WTC11 (cell line): Measurements from ENCODE around the gene CDCP1. TPM values are rescaled to one million over a fixed set of nuclear protein-coding genes. Genes with fewer than 3 reads are reported as not detected.

ENCODE experiments used
- ATAC-seq: fragments of 200-7000 bp; cut with Tn5 transposase; 2 replicates; pipeline ENCODE4 v1.10.0; 2021; ENCODE audit warnings: mild to moderate bottlenecking, moderate library complexity
- CTCF ChIA-PET: fragments of 300-600 bp; sonication (Branson Sonifier 250); formaldehyde crosslinking; loops from one replicate; lab custom pipeline; 2021; ENCODE audit warnings: antibody characterized with exemption; lab: Charles Lee
- POLR2A ChIA-PET: fragments of 350-600 bp; sonication (Branson Sonifier 250); formaldehyde crosslinking; loops from one replicate; lab custom pipeline; 2021; ENCODE audit warnings: antibody characterized with exemption; lab: Charles Lee
- DNase-seq: peaks from one replicate; pipeline ENCODE4 v3.0.0; 2021; ENCODE audit warnings: low spot score
- H3K27ac Mint-ChIP-seq: 2 replicates; pipeline ENCODE4 v1.8.0; 2021; ENCODE audit warnings: mixed read lengths
- H3K27me3 Mint-ChIP-seq: 2 replicates; pipeline ENCODE4 v1.8.0; 2021; ENCODE audit warnings: low read depth, mild to moderate bottlenecking, moderate library complexity, mixed read lengths
- H3K36me3 Mint-ChIP-seq: 2 replicates; pipeline ENCODE4 v1.8.0; 2021; ENCODE audit warnings: mixed read lengths
- H3K4me1 Mint-ChIP-seq: 2 replicates; pipeline ENCODE4 v1.8.0; 2022; ENCODE audit warnings: mixed read lengths
- H3K4me3 Mint-ChIP-seq: 2 replicates; pipeline ENCODE4 v1.8.0; 2021; ENCODE audit warnings: mild to moderate bottlenecking, moderate library complexity, mixed read lengths
- H3K9me3 Mint-ChIP-seq: 2 replicates; pipeline ENCODE4 v1.8.0; 2021; ENCODE audit warnings: mixed read lengths
- CREB1 ChIP-seq: sonication (generic); formaldehyde crosslinking; IDR thresholded peaks from 2 replicates; pipeline ENCODE4 v1.8.0; 2023; ENCODE audit warnings: mild to moderate bottlenecking, missing genetic modification reagents
- FOXP4 ChIP-seq: sonication (generic); formaldehyde crosslinking; IDR thresholded peaks from 2 replicates; pipeline ENCODE4 v1.8.0; 2022; ENCODE audit warnings: mild to moderate bottlenecking, missing genetic modification reagents
- HMGA2 ChIP-seq: fragments of 250-450 bp; sonication (Bioruptor Pico); IDR thresholded peaks from 2 replicates; pipeline ENCODE4 v1.4.0; 2021; ENCODE audit warnings: mild to moderate bottlenecking, moderate library complexity
- JUN ChIP-seq: sonication (generic); formaldehyde crosslinking; IDR thresholded peaks from 2 replicates; pipeline ENCODE4 v1.8.0; 2023; ENCODE audit warnings: mild to moderate bottlenecking, missing genetic modification reagents
- MYBL2 ChIP-seq: sonication (generic); formaldehyde crosslinking; IDR thresholded peaks from 2 replicates; pipeline ENCODE4 v1.8.1; 2023; ENCODE audit warnings: mild to moderate bottlenecking, moderate library complexity, missing genetic modification reagents
- NR3C1 ChIP-seq: sonication (generic); formaldehyde crosslinking; conservative IDR thresholded peaks from 2 replicates; pipeline ENCODE4 v1.8.1; 2023; ENCODE audit warnings: low read depth, mild to moderate bottlenecking, missing genetic modification reagents
- PRRX2 ChIP-seq: fragments of 250-450 bp; sonication (Bioruptor Pico); IDR thresholded peaks from 2 replicates; pipeline ENCODE4 v1.8.0; 2021; ENCODE audit warnings: mild to moderate bottlenecking
- SMAD3 ChIP-seq: sonication (generic); formaldehyde crosslinking; IDR thresholded peaks from 2 replicates; pipeline ENCODE4 v1.8.0; 2022; ENCODE audit warnings: missing genetic modification reagents, mild to moderate bottlenecking, borderline replicate concordance
- TEAD1 ChIP-seq: sonication (generic); formaldehyde crosslinking; IDR thresholded peaks from 2 replicates; pipeline ENCODE4 v1.8.0; 2022; ENCODE audit warnings: mild to moderate bottlenecking, missing genetic modification reagents
- ZNF121 ChIP-seq: sonication (generic); formaldehyde crosslinking; IDR thresholded peaks from 2 replicates; pipeline ENCODE4 v1.8.0; 2023; ENCODE audit warnings: missing genetic modification reagents
- ZNF138 ChIP-seq: sonication (generic); formaldehyde crosslinking; conservative IDR thresholded peaks from 2 replicates; pipeline ENCODE4 v1.8.1; 2022; ENCODE audit warnings: mild to moderate bottlenecking, moderate library complexity, missing genetic modification reagents
- ZNF219 ChIP-seq: sonication (generic); formaldehyde crosslinking; IDR thresholded peaks from 2 replicates; pipeline ENCODE4 v1.8.0; 2023; ENCODE audit warnings: missing genetic modification reagents, mild to moderate bottlenecking, borderline replicate concordance
- ZNF263 ChIP-seq: sonication (generic); formaldehyde crosslinking; IDR thresholded peaks from 2 replicates; pipeline ENCODE4 v1.8.1; 2022; ENCODE audit warnings: low read depth, mild to moderate bottlenecking, moderate library complexity, missing genetic modification reagents
- ZNF396 ChIP-seq: fragments of 250-450 bp; sonication (Bioruptor Pico); IDR thresholded peaks from 2 replicates; pipeline ENCODE4 v1.8.0; 2021; ENCODE audit warnings: mild to moderate bottlenecking, moderate library complexity, borderline replicate concordance
- ZNF532 ChIP-seq: fragments of 250-450 bp; sonication (Bioruptor Pico); IDR thresholded peaks from 2 replicates; pipeline ENCODE4 v1.9.0; 2021; ENCODE audit warnings: mild to moderate bottlenecking, borderline replicate concordance
- total RNA-seq: library from RNA; stranded (reverse); gene quantifications from 3 replicates; pipeline ENCODE4 v1.2.3, GENCODE V29; 2021
- TF ChIP-seq, protein P1 (sequence below): fragments of 250-450 bp; sonication (Bioruptor Pico); conservative IDR thresholded peaks from 2 replicates; pipeline ENCODE4 v1.9.0; 2021; ENCODE audit warnings: mild to moderate bottlenecking
- TF ChIP-seq, protein P2 (sequence below): sonication (generic); formaldehyde crosslinking; IDR thresholded peaks from 2 replicates; pipeline ENCODE4 v1.8.1; 2022; ENCODE audit warnings: mild to moderate bottlenecking, missing genetic modification reagents, moderate library complexity, borderline replicate concordance
- TF ChIP-seq, protein P3 (sequence below): sonication (generic); formaldehyde crosslinking; IDR thresholded peaks from 2 replicates; pipeline ENCODE4 v1.8.1; 2023; ENCODE audit warnings: mild to moderate bottlenecking, missing genetic modification reagents, moderate library complexity
- TF ChIP-seq, protein P4 (sequence below): sonication (generic); formaldehyde crosslinking; IDR thresholded peaks from 2 replicates; pipeline ENCODE4 v1.8.0; 2022; ENCODE audit warnings: mild to moderate bottlenecking, missing genetic modification reagents
- TF ChIP-seq, protein P5 (sequence below): sonication (generic); formaldehyde crosslinking; IDR thresholded peaks from 2 replicates; pipeline ENCODE4 v1.8.1; 2023; ENCODE audit warnings: mild to moderate bottlenecking, missing genetic modification reagents

CDCP1 gene
- total RNA-seq, 1 experiment from 2014 or later = 14.6 TPM

GRCh38 chr3:45170096-45170495 is 23.9 kb upstream of the CDCP1 start (continued):
- TF ChIP-seq, protein P1, sequence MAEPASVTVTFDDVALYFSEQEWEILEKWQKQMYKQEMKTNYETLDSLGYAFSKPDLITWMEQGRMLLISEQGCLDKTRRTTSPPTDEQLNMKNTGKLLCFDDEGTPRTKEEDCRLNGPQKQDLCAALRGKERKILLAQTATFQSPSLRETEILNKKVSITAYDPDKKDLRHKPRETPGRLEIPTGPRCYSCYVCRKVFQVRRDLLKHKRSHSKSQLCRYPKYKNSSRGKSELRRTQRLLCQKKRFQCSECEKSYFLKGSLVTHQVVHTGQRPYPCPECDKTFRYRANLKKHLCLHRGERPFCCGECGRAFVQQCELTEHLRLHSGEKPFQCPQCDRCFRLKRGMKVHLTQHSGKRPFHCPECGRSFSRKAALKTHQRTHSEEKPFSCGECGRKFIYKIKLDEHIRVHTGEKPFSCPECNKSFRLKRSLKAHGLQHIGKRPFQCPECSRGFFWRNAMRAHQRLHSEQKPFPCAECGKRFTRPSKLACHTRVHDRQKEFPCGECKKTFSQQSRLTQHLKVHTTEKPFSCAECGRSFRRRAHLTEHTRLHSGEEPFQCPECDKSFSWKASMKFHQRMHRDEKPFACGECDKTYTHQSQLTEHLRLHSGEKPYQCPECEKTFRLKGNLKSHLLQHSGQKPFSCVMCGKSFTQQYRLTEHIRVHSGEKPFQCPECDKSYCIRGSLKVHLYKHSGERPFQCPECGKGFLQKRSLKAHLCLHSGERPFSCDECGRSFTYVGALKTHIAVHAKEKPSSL (CRISPR knock-in tag) = no peak
- TF ChIP-seq, protein P2, sequence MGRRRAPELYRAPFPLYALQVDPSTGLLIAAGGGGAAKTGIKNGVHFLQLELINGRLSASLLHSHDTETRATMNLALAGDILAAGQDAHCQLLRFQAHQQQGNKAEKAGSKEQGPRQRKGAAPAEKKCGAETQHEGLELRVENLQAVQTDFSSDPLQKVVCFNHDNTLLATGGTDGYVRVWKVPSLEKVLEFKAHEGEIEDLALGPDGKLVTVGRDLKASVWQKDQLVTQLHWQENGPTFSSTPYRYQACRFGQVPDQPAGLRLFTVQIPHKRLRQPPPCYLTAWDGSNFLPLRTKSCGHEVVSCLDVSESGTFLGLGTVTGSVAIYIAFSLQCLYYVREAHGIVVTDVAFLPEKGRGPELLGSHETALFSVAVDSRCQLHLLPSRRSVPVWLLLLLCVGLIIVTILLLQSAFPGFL (CRISPR knock-in tag) = no peak
- no peak for TF ChIP-seq MYBL2 (CRISPR knock-in tag)
- TF ChIP-seq PRRX2 = no peak
- TF ChIP-seq ZNF219 (CRISPR knock-in tag) = no peak
- no peak for TF ChIP-seq FOXP4 (CRISPR knock-in tag)
- TF ChIP-seq JUN (CRISPR knock-in tag) = no peak

GRCh38 chr3:45169125-45169904 is 23.1 kb upstream of the CDCP1 start:
- CTCF ChIA-PET = no interaction called here
- H3K36me3 Mint-ChIP-seq = no peaks in the 10 kb centered on the region
- TF ChIP-seq SMAD3 (CRISPR knock-in tag) (no peak), NR3C1 (CRISPR knock-in tag) (no peak), TEAD1 (CRISPR knock-in tag) (no peak), ZNF532 (CRISPR knock-in tag) (no peak), ZNF219 (CRISPR knock-in tag) (no peak), HMGA2 (CRISPR knock-in tag) (no peak), ZNF263 (no peak), ZNF121 (CRISPR knock-in tag) (no peak), CREB1 (CRISPR knock-in tag) (no peak), FOXP4 (CRISPR knock-in tag) (no peak), ZNF396 (CRISPR knock-in tag) (no peak), ZNF138 (no peak)
- TF ChIP-seq, protein P3, sequence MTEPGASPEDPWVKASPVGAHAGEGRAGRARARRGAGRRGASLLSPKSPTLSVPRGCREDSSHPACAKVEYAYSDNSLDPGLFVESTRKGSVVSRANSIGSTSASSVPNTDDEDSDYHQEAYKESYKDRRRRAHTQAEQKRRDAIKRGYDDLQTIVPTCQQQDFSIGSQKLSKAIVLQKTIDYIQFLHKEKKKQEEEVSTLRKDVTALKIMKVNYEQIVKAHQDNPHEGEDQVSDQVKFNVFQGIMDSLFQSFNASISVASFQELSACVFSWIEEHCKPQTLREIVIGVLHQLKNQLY (CRISPR knock-in tag) = no peak
- TF ChIP-seq, protein P4, sequence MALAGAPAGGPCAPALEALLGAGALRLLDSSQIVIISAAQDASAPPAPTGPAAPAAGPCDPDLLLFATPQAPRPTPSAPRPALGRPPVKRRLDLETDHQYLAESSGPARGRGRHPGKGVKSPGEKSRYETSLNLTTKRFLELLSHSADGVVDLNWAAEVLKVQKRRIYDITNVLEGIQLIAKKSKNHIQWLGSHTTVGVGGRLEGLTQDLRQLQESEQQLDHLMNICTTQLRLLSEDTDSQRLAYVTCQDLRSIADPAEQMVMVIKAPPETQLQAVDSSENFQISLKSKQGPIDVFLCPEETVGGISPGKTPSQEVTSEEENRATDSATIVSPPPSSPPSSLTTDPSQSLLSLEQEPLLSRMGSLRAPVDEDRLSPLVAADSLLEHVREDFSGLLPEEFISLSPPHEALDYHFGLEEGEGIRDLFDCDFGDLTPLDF (CRISPR knock-in tag) = no peak
- TF ChIP-seq, protein P5, sequence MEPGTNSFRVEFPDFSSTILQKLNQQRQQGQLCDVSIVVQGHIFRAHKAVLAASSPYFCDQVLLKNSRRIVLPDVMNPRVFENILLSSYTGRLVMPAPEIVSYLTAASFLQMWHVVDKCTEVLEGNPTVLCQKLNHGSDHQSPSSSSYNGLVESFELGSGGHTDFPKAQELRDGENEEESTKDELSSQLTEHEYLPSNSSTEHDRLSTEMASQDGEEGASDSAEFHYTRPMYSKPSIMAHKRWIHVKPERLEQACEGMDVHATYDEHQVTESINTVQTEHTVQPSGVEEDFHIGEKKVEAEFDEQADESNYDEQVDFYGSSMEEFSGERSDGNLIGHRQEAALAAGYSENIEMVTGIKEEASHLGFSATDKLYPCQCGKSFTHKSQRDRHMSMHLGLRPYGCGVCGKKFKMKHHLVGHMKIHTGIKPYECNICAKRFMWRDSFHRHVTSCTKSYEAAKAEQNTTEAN = no peak

More at GRCh38 chr3:45169125-45169904, 23.1 kb upstream of the CDCP1 start:
- H3K27ac Mint-ChIP-seq = no peak overlapping the region
- no peaks in the 10 kb centered on the region; the same call in 1 of the 2 replicates for H3K27me3 Mint-ChIP-seq
- H3K4me1 Mint-ChIP-seq = peaks cover 17% of the 10 kb centered on the region
- H3K4me3 Mint-ChIP-seq = no peak overlapping the region
- ATAC-seq (no peak), DNase-seq (no peak)
- H3K9me3 Mint-ChIP-seq = no peaks in the 10 kb centered on the region
- POLR2A ChIA-PET = no interaction called here
